Measurements from ENCODE around the gene DLG5.

Gene DLG5

DNA sequence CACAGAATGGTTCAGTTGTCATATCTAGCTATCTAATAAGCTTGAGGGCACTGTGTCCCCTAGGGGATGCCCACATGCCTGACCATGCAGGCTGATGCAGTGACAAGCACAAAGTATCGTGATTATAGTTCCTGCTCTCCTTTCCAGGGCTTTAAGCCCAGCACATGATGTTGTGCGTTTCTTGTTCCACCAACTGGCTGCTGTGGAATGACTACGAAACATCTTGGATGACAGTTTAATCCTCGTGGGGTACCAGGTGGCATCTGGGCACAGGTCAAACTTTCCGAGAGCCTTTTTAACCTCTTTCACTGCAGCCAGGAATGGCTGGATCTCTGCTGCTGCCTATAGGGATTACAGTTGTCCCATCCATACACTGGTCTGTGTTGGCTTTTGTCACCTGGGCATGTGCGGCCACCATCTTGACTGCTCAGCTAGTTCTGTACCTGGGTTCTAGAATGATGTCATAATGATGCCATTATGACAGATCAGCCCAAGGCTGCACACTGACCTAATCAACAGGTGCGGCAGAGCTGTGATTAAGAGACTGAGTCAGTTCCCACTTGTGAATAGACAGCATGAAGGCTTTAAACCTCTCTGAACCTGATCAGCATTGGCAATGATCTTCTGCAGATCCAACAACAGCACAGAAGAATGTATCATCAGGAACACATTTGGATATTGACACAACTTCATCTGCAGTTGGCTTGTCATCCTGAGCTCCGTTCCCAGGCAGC, 144.1 kb downstream of the DLG5 start:
- no peak overlapping the region for H3K4me3 ChIP-seq (replicated peaks; ENCODE audit: low read depth, low read length)
- H3K36me3 ChIP-seq (ENCODE audit: control insufficient read depth, insufficient read depth, low read length) = peaks cover 2% of the 10 kb centered on the region; the same call in 1 of the 2 replicates
- no peak for DNase-seq (ENCODE audit: extremely low read depth, insufficient read length)
- no peaks in the 10 kb centered on the region for H3K27me3 ChIP-seq (replicated peaks; ENCODE audit: control insufficient read depth, insufficient read depth, low read length)
- TF ChIP-seq, protein P1, sequence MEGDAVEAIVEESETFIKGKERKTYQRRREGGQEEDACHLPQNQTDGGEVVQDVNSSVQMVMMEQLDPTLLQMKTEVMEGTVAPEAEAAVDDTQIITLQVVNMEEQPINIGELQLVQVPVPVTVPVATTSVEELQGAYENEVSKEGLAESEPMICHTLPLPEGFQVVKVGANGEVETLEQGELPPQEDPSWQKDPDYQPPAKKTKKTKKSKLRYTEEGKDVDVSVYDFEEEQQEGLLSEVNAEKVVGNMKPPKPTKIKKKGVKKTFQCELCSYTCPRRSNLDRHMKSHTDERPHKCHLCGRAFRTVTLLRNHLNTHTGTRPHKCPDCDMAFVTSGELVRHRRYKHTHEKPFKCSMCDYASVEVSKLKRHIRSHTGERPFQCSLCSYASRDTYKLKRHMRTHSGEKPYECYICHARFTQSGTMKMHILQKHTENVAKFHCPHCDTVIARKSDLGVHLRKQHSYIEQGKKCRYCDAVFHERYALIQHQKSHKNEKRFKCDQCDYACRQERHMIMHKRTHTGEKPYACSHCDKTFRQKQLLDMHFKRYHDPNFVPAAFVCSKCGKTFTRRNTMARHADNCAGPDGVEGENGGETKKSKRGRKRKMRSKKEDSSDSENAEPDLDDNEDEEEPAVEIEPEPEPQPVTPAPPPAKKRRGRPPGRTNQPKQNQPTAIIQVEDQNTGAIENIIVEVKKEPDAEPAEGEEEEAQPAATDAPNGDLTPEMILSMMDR (IDR thresholded peaks at IDR 0.05; ENCODE audit: insufficient read depth, low read length, poor library complexity, severe bottlenecking) = no peak

DNA sequence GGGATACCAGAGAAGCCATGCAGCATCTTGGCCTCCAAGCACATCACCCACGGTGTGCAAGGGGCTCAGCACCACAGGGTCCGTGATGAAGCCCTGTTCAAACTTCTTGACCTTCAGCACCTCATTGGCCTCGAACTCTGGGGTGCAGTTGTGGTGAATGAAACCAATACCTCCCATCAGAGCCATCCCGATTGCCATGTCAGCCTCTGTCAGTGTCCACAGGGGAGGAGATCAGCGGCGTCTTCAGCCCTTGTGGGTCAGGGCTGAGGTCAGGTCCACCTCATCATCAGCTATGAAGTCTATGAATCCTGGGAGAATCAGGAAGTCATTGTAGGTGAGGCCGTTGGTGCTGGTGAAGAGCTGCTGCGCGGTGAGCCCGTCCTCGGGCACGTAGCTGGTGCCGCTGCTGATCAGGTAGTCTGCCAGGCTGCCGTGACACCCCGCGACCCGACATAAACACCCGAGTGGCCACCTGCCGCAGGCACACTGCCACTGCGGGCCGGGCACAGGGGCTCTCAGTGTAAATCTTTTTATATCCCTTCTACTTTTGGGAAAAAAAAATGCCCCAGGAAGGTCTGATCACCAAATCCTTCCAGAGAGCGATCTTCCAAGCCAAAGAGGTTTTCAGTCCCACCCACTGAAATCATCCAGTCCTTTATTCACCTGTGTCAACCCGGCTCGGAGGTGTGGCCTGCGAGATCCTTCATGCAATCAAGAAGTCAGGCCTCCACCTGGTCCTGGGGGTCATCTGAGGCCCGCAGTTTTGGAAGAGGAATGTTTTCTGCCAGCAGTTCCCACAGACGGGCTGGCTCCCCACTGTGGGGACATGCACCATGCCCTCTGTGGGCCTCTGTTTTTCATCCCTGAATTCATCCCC, 144.9 kb downstream of the DLG5 start:
- TF ChIP-seq, protein P1 (IDR thresholded peaks at IDR 0.05; ENCODE audit: insufficient read depth, low read length, poor library complexity, severe bottlenecking) = no peak
- no peaks in the 10 kb centered on the region for H3K27me3 ChIP-seq (replicated peaks; ENCODE audit: control insufficient read depth, insufficient read depth, low read length)
- H3K36me3 ChIP-seq (ENCODE audit: control insufficient read depth, insufficient read depth, low read length) = peaks cover 2% of the 10 kb centered on the region; the same call in 1 of the 2 replicates
- DNase-seq (ENCODE audit: extremely low read depth, insufficient read length) = no peak
- H3K4me3 ChIP-seq (replicated peaks; ENCODE audit: low read depth, low read length) = no peak overlapping the region

DNA sequence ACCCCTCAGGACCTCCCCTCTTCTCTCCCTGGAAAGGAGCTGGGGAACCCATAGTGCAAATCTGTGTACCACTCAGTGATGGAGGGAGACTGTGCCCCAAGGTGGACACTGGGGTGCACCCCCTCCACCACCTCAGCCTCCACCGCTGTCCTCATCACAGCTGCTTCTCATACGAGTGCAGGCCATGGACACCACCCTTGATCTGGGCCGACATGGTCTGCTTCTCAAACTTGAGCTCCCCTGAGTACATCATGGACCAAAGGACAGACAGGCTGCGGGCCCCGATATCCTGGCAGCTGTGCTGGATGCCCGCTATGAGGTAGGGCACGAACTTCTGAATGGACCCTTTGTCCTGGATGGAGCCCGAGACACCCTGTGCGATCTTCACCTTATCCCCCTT, 146.4 kb downstream of the DLG5 start:
- TF ChIP-seq, protein P1 (IDR thresholded peaks at IDR 0.05; ENCODE audit: insufficient read depth, low read length, poor library complexity, severe bottlenecking) = no peak
- DNase-seq (ENCODE audit: extremely low read depth, insufficient read length) = no peak
- H3K36me3 ChIP-seq (ENCODE audit: control insufficient read depth, insufficient read depth, low read length) = peaks cover 2% of the 10 kb centered on the region; the same call in 1 of the 2 replicates
- no peaks in the 10 kb centered on the region for H3K27me3 ChIP-seq (replicated peaks; ENCODE audit: control insufficient read depth, insufficient read depth, low read length)
- H3K4me3 ChIP-seq (replicated peaks; ENCODE audit: low read depth, low read length) = no peak overlapping the region

DNA sequence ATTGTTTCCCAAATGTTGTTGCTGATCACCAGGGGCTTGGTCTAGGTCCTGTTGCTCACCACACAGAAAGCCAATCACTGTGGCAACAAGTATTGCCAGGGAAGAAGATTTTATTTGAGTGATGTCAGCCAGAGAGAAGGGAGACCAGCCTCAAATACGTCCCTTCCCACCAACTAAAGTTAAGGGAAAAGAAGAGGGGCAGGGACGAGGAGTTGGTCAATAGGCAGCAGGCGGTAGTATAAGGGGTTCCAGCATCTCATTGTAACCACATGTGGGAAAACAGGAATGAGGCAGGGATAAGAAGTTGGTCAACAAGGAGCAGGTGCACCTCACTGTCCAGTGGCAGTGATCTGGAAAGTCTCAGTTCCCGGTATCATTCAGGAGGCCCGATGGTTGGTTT, 150.1 kb downstream of the DLG5 start:
- H3K27me3 ChIP-seq (replicated peaks; ENCODE audit: control insufficient read depth, insufficient read depth, low read length) = no peaks in the 10 kb centered on the region

DNA sequence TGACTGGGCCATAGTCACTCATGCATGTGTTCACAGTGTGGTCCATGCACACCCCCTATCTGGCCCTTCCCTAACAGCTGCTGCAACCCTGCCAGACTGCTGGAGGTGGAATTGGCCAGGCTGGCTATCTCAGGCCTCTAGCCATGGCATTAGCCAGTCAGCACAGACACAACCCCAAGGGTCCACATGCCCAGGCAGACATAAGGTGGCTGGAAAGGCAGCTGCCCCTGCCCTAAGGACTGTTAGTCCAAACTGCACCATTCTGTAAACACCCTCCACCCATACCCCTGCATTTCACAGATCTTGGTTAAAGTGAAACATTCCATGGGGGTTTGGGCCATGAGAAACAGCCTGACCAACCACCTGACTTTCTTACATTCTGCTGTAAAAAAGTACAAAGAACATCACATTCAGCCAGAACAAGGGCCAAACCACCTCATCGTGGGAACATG, 151.6 kb downstream of the DLG5 start:
- TF ChIP-seq, protein P1 (IDR thresholded peaks at IDR 0.05; ENCODE audit: insufficient read depth, low read length, poor library complexity, severe bottlenecking) = no peak
- DNase-seq (ENCODE audit: extremely low read depth, insufficient read length) = no peak
- Histone ChIP-seq H3K4me3 (replicated peaks; ENCODE audit: low read depth, low read length) (no peak overlapping the region), H3K36me3 (ENCODE audit: control insufficient read depth, insufficient read depth, low read length) (no peaks in the 10 kb centered on the region), H3K27me3 (replicated peaks; ENCODE audit: control insufficient read depth, insufficient read depth, low read length) (no peaks in the 10 kb centered on the region)

More for the DNA sequence above, 150.1 kb downstream of the DLG5 start:
- Histone ChIP-seq H3K4me3 (replicated peaks; ENCODE audit: low read depth, low read length) (no peak overlapping the region), H3K36me3 (ENCODE audit: control insufficient read depth, insufficient read depth, low read length) (no peaks in the 10 kb centered on the region)
- DNase-seq (ENCODE audit: extremely low read depth, insufficient read length) = no peak
- TF ChIP-seq, protein P1 (IDR thresholded peaks at IDR 0.05; ENCODE audit: insufficient read depth, low read length, poor library complexity, severe bottlenecking) = no peak

Data from GM06990 (cell line).